HEK293 (cell line): ENCODE results near the gene CCDC102B.

Experiments
- CTCF ChIP-seq: fragments of 450-650 bp; formaldehyde crosslinking; IDR thresholded peaks from 2 replicates; pipeline ENCODE4 v1.5.1; 2016; ENCODE audit warnings: missing biosample characterization, missing genetic modification characterization
- HIC1 ChIP-seq: fragments of 450-650 bp; formaldehyde crosslinking; IDR thresholded peaks from 2 replicates; pipeline ENCODE4 v1.5.1; 2016; ENCODE audit warnings: missing biosample characterization, missing genetic modification characterization
- YY1 ChIP-seq: fragments of 450-650 bp; formaldehyde crosslinking; IDR thresholded peaks from 2 replicates; pipeline ENCODE4 v1.5.1; 2018; ENCODE audit warnings: missing biosample characterization, missing genetic modification characterization
- ZBTB26 ChIP-seq: fragments of 450-650 bp; formaldehyde crosslinking; optimal IDR thresholded peaks from 2 replicates; pipeline ENCODE3; 2016; ENCODE audit warnings: missing biosample characterization, mild to moderate bottlenecking, missing genetic modification characterization
- ZFP41 ChIP-seq: fragments of 450-650 bp; formaldehyde crosslinking; IDR thresholded peaks from 2 replicates; pipeline ENCODE4 v1.5.1; 2016; ENCODE audit warnings: missing biosample characterization, missing genetic modification characterization, borderline replicate concordance
- ZNF132 ChIP-seq: fragments of 450-650 bp; formaldehyde crosslinking; IDR thresholded peaks from 2 replicates; pipeline ENCODE4 v1.5.1; 2017; ENCODE audit warnings: missing biosample characterization, missing genetic modification characterization, borderline replicate concordance
- ZNF138 ChIP-seq: fragments of 450-650 bp; formaldehyde crosslinking; IDR thresholded peaks from 2 replicates; pipeline ENCODE4 v1.5.1; 2016; ENCODE audit warnings: missing biosample characterization, missing genetic modification characterization, borderline replicate concordance
- ZNF202 ChIP-seq: fragments of 450-650 bp; formaldehyde crosslinking; IDR thresholded peaks from 2 replicates; pipeline ENCODE4 v1.5.1; 2016; ENCODE audit warnings: missing biosample characterization, missing genetic modification characterization, borderline replicate concordance
- ZNF274 ChIP-seq, 2 experiments: fragments of 200-500 bp in 1 of 2; fragments of 450-650 bp in 1 of 2; sonication (Bioruptor generic) in 1 of 2; formaldehyde crosslinking in 1 of 2; IDR thresholded peaks; 2 replicates each; pipeline versions ENCODE4 v1.5.1 to v1.6.1; 2014 to 2016; ENCODE audit warnings: borderline replicate concordance in 1 of 2, inconsistent platforms in 1 of 2, low read length in 1 of 2, missing biosample characterization in 1 of 2, missing genetic modification characterization in 1 of 2
- ZNF561 ChIP-seq: fragments of 450-650 bp; IDR thresholded peaks from 2 replicates; pipeline ENCODE4 v1.5.1; 2018; ENCODE audit warnings: missing biosample characterization, missing genetic modification characterization, borderline replicate concordance

GRCh38 chr18:68944826-68945225 is 146.9 kb downstream of the CCDC102B start:
- TF ChIP-seq CTCF (tag by site-specific recombination) = no peak
- TF ChIP-seq ZNF132 (tag by site-specific recombination) = no peak
- no peak for TF ChIP-seq ZNF138 (tag by site-specific recombination)
- TF ChIP-seq HIC1 (tag by site-specific recombination) = no peak
- no peak for TF ChIP-seq ZBTB26 (tag by site-specific recombination)
- no peak for TF ChIP-seq YY1 (tag by site-specific recombination)
- no peak for TF ChIP-seq ZNF202 (tag by site-specific recombination)
- no peak for TF ChIP-seq ZNF561 (tag by site-specific recombination)
- TF ChIP-seq ZFP41 (tag by site-specific recombination) = no peak
- TF ChIP-seq ZNF274 (IDR thresholded peaks at IDR 0.05; ENCODE audit: low read length) = no peak
- TF ChIP-seq ZNF274 (tag by site-specific recombination; IDR thresholded peaks at IDR 0.05; ENCODE audit: borderline replicate concordance) = no peak
